Heart left ventricle (tissue), 16 donors: ENCODE measurements around the gene PDE9A. TPM values are rescaled to one million over a fixed set of nuclear protein-coding genes. Genes with fewer than 3 reads are reported as not detected.

Experiments
- ATAC-seq, 4 donors: fragments of 200-7000 bp; cut with Tn5 transposase; one replicate each; pipeline ENCODE4 v1.9.1; 2020 to 2022; ENCODE audit warnings: moderate library complexity in 4 of 4, mild to moderate bottlenecking in 3 of 4, moderate number of reproducible peaks in 1 of 4
- DNase-seq, 5 donors: peaks; one replicate each; pipeline ENCODE4 v3.0.0-alpha.2; 2020
- H3K27ac ChIP-seq, 12 donors: fragments of 200-600 bp; sonication (generic) in 4 of 12; one replicate each; pipeline versions ENCODE4 v1.5.0 to v1.8.0; 2016 to 2022; ENCODE audit warnings: mild to moderate bottlenecking in 2 of 12
- H3K27me3 ChIP-seq, 9 donors: fragments of 200-600 bp; sonication (generic) in 2 of 9; one replicate each; pipeline versions ENCODE4 v1.5.1 to v1.8.0; 2016 to 2022; ENCODE audit warnings: mild to moderate bottlenecking in 3 of 9
- H3K36me3 ChIP-seq, 9 donors: fragments of 200-600 bp; sonication (generic) in 2 of 9; one replicate each; pipeline versions ENCODE4 v1.5.0 to v1.8.0; 2018 to 2022; ENCODE audit warnings: mild to moderate bottlenecking in 2 of 9
- H3K4me1 ChIP-seq, 12 donors: fragments of 200-600 bp; sonication (generic) in 4 of 12; one replicate each; pipeline versions ENCODE4 v1.5.0 to v1.8.0; 2016 to 2022; ENCODE audit warnings: mild to moderate bottlenecking in 3 of 12
- H3K4me3 ChIP-seq, 12 donors: fragments of 200-600 bp; sonication (generic) in 4 of 12; one replicate each; pipeline versions ENCODE4 v1.5.0 to v1.8.0; 2017 to 2022; ENCODE audit warnings: mild to moderate bottlenecking in 9 of 12, moderate library complexity in 4 of 12
- H3K9me3 ChIP-seq, 12 donors: fragments of 200-600 bp; sonication (generic) in 4 of 12; one replicate each; pipeline versions ENCODE4 v1.5.0 to v1.8.0; 2016 to 2022; ENCODE audit warnings: mild to moderate bottlenecking in 1 of 12
- CTCF ChIP-seq, 12 donors: fragments of 200-600 bp; sonication (generic) in 4 of 12; IDR thresholded peaks; one replicate each; pipeline versions ENCODE4 v1.5.0 to v1.8.0; 2018 to 2022; ENCODE audit warnings: antibody characterized with exemption in 12 of 12, mild to moderate bottlenecking in 5 of 12
- POLR2A ChIP-seq, 2 donors: fragments of 450-650 bp; IDR thresholded peaks; one replicate each; pipeline ENCODE4 v1.6.1; 2017; ENCODE audit warnings: antibody characterized with exemption in 2 of 2, mild to moderate bottlenecking in 2 of 2, moderate library complexity in 2 of 2
- WGBS, 4 donors: extraction: QIAGEN DNeasy Blood & Tissue Kit in 2 of 4; methylation state at CpG; one replicate each; pipeline versions ENCODE4 v1.1.5 to v1.1.7; 2013 to 2018; 5-methylcytosine and 5-hydroxymethylcytosine counted together
- intact Hi-C, 10 donors: fragments of 100-400 bp; cut with DNase I; formaldehyde crosslinking; loops; one replicate each; pipeline versions ENCODE4 v1.11.1 to v1.14.2; 2022
- polyA plus RNA-seq, 2 donors: library from polyadenylated mRNA; stranded (reverse); fragments of 200-250 nt; gene quantifications; one replicate each; pipeline ENCODE4 v1.2.3, GENCODE V29; 2013
- total RNA-seq, 9 donors: library from RNA; depleted of rRNA in 2 of 9; stranded (reverse); fragments of >200 nt in 2 of 9; fragmentation: NEBNext Ultra II Directional in 3 of 9; extraction: Animal tissue kit (Norgen Biotek cat#: 25700) in 3 of 9; gene quantifications; one replicate each; pipeline versions ENCODE4 v1.1.0 to v1.2.4, GENCODE V29; 2016 to 2023
- donor health status: ischemic (EF 13 %, LVEDD 7.1; RV severe dilation, severe dysfunction).
- donor health status: healthy with polysubstance abuse.
- donor health status: DM: no; HTN: yes; CAD: no.
- donor health status: DM: no; HTN: no; CAD: no.
- donor health status: ischemic (EF 25% LVEDD 6.9; RV normal size, moderate dysfunction).
- donor health status: ischemic (EF 25% LVEDD 5.7; RV mildly dilated, moderate dysfunction).
- donor health status: healthy.
- donor health status: DM: yes; HTN: yes; CAD: no.
- donor health status: ischemic (EF 35%, LVEDD 5.7; RV mildly dilated, moderate dysfunction).
- donor health status: nonischemic (EF 11% LVEDD 7.7; RV severe dilation, severe dysfunction).
- donor health status: DM: yes; HTN: yes; CAD: no.
- donor health status: PGD.
- donor health status: ischemic (EF 29% LVEDD 5.4; RV normal size, mild dysfunction).
- donor health status: nonischemic (EF 23%, LVEDD 6.1; RV moderate dilation, normal function).

The PDE9A gene
- total and polyA plus RNA-seq, 11 donors: 1.5 to 4.0 (median 3.1) TPM

DNA sequence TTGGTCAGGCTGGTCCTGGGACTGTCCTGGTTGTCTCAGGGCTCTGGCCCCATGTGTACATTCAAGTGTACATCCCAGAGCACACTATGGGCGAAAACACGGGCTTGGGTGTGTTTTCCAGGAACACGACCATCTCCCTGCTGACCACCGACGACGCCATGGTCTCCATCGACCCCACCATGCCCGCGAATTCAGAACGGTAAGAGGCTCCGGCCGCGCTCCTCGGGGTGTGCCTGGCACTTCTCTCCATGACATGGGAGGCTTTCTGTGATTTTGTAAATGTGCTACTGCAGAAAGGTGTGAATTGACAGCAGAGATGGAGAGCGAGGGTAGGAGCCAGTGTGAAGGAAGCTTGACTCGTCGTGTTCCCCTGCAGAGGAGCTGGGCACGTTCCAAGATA lies 34.4 kb downstream of the PDE9A start:
- H3K4me3 ChIP-seq: no peak overlapping the region
- TF ChIP-seq CTCF (IDR thresholded peaks at IDR 0.05) (no peak), POLR2A (IDR thresholded peaks at IDR 0.05) (no peak)
- H3K36me3 ChIP-seq: no peaks in the 10 kb centered on the region
- no peak for ATAC-seq
- no peaks in the 10 kb centered on the region for H3K27me3 ChIP-seq
- no peak overlapping the region for H3K27ac ChIP-seq
- H3K4me1 ChIP-seq: peaks cover 0 to 15% (median 0%) of the 10 kb centered on the region in 12 donors
- no peaks in the 10 kb centered on the region for H3K9me3 ChIP-seq
- intact Hi-C loops: no loop called here
- 87 to 91% (median 90%) methylated on average over 18 of the region's 18 CpGs for WGBS, 4 donors
- DNase-seq: peak in 2 of 5 donors; percentile 11 to 37

DNA sequence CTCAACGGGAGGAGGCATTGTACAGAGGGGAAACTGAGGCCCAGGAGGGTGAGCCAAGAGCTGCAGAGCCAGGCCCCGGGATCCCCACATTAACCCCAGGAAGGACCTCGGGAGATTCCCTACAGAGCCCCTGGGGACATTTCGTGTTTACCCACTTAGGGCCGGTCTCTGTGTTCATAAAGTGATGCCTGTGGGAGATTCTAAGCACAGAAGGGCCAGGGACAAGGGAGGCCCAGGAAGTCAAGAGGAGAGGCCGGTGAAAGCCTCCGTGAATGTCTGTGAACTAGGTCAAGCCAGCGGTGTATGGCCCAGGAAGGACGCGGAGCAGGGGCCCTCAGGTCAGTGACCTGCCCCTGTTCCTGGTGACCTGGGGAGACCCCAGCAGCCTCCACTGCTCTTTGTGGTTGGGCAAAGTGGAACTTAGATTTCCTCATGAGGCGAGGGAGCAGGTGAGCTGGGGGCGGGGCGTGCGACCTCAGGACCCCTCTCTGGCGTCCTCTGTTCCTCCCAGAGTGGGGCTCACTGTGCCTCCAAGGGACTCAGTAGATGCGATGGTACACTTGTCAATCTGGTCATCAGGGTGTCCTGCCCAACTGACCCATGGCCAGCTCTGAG lies 34.9 kb downstream of the PDE9A start:
- Histone ChIP-seq H3K4me1 (peaks cover 0 to 15% (median 0%) of the 10 kb centered on the region in 12 donors), H3K27ac (no peak overlapping the region), H3K9me3 (no peaks in the 10 kb centered on the region), H3K36me3 (no peaks in the 10 kb centered on the region), H3K27me3 (no peaks in the 10 kb centered on the region), H3K4me3 (no peak overlapping the region)
- ATAC-seq (no peak), DNase-seq (peak in 2 of 5 donors; percentile 11 to 27)
- intact Hi-C loops: no loop called here
- TF ChIP-seq POLR2A (IDR thresholded peaks at IDR 0.05): no peak
- no peak for TF ChIP-seq CTCF (IDR thresholded peaks at IDR 0.05)
- 90 to 92% (median 91%) methylated on average over 16 of the region's 16 CpGs for WGBS, 4 donors

GRCh38 chr21:42688841-42689371 lies 35.5 kb downstream of the PDE9A start:
- no peak overlapping the region for H3K27ac ChIP-seq
- TF ChIP-seq CTCF (IDR thresholded peaks at IDR 0.05) (no peak), POLR2A (IDR thresholded peaks at IDR 0.05) (no peak)
- H3K36me3 ChIP-seq: no peaks in the 10 kb centered on the region
- peaks cover 0 to 12% (median 0%) of the 10 kb centered on the region in 12 donors for H3K4me1 ChIP-seq
- intact Hi-C loops: no loop called here
- H3K9me3 ChIP-seq: no peaks in the 10 kb centered on the region
- 88 to 97% (median 90%) methylated on average over 9 to 21 of the region's 21 CpGs for WGBS, 4 donors
- no peaks in the 10 kb centered on the region for H3K27me3 ChIP-seq
- ATAC-seq: peak in 1 of 4 donors; percentile 17
- no peak overlapping the region for H3K4me3 ChIP-seq
- peak in 2 of 5 donors; percentile 26 to 60 for DNase-seq

GRCh38 chr21:42690586-42690985 lies 37.2 kb downstream of the PDE9A start:
- no peaks in the 10 kb centered on the region for H3K36me3 ChIP-seq

More at GRCh38 chr21:42690586-42690985, 37.2 kb downstream of the PDE9A start:
- Histone ChIP-seq H3K27ac (no peak overlapping the region), H3K9me3 (no peaks in the 10 kb centered on the region), H3K4me3 (no peak overlapping the region), H3K27me3 (no peaks in the 10 kb centered on the region), H3K4me1 (peaks cover 0 to 7% (median 1%) of the 10 kb centered on the region in 12 donors)
- TF ChIP-seq POLR2A (IDR thresholded peaks at IDR 0.05): no peak
- TF ChIP-seq CTCF (IDR thresholded peaks at IDR 0.05): no peak
- DNase-seq (peak in 1 of 5 donors; percentile 10), ATAC-seq (no peak)
- intact Hi-C loops: no loop called here
- WGBS, 4 donors: 88 to 98% (median 95%) methylated on average over 6 of the region's 6 CpGs
